ENCODE measurements around the gene ABCB9. TPM values are rescaled to one million over a fixed set of nuclear protein-coding genes. Genes with fewer than 3 reads are reported as not detected.
A peak's percentile ranks its signal among the peaks of the same experiment; 100 is the strongest.

Gene ABCB9
- total RNA-seq, 1 donor from 2014 or later: 11.6 TPM

GRCh38 chr12:122974274-122974891 lies 8.1 kb upstream of the ABCB9 start:
- peak; percentile 97 for DNase-seq (ENCODE audit: low read depth)
- H3K4me3 ChIP-seq (ENCODE audit: insufficient read depth, low read depth, low read length): peak overlapping the region; percentile 85

DNA sequence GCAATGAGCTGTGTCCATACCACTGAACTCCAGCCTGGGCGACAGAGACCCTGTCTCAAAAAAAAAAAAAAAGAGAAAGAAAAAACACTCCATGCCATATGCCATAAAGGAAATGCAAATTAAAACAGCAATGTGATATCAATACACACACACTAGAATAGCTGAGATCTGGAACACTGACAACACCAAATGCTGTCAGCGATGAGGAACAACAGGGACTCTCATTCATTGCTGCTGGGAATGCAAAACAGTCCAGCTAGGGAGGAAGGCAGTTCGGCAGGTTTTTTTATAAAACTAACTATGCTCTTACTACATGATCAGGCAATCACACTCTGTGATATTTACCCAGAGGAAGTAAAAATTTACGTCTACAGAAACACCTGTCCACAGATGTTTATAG lies 3.4 kb upstream of the ABCB9 start:
- no peaks in the 10 kb centered on the region for H3K27me3 ChIP-seq (ENCODE audit: insufficient read depth, low read length)
- no peak overlapping the region for H3K4me2 ChIP-seq (ENCODE audit: low read length)
- no peaks in the 10 kb centered on the region for H3K36me3 ChIP-seq (ENCODE audit: insufficient read depth, low read length)
- no peaks in the 10 kb centered on the region for H3K9me3 ChIP-seq (ENCODE audit: insufficient read depth, low read depth, low read length)
- Mint-ChIP-seq H3K9me3 (ENCODE audit: unreplicated experiment) (no peaks in the 10 kb centered on the region), H3K27ac (ENCODE audit: unreplicated experiment) (no peak overlapping the region), H3K36me3 (ENCODE audit: low read depth, unreplicated experiment) (no peaks in the 10 kb centered on the region), H3K4me3 (ENCODE audit: unreplicated experiment) (no peak overlapping the region), H3K4me1 (ENCODE audit: low read depth, unreplicated experiment) (no peaks in the 10 kb centered on the region), H3K27me3 (ENCODE audit: low read depth, unreplicated experiment) (no peaks in the 10 kb centered on the region)
- no peaks in the 10 kb centered on the region for H3K79me2 ChIP-seq (ENCODE audit: insufficient read depth, low read length)
- DNase-seq (ENCODE audit: low read depth) (no peak), FAIRE-seq (no peak)
- no peak overlapping the region for H3K4me3 ChIP-seq (ENCODE audit: insufficient read depth, low read depth, low read length)
- TF ChIP-seq EZH2 (IDR thresholded peaks at IDR 0.05; ENCODE audit: insufficient read depth, low read length) (no peak), CTCF (IDR thresholded peaks at IDR 0.05; ENCODE audit: insufficient read depth, low read depth, low read length) (no peak)
- H3K9ac ChIP-seq (ENCODE audit: low read length): no peak overlapping the region
- no peak overlapping the region for H3K27ac ChIP-seq (ENCODE audit: low read depth, low read length)
- peaks cover 4% of the 10 kb centered on the region for H4K20me1 ChIP-seq (ENCODE audit: insufficient read depth, low read length)
- H2AFZ ChIP-seq (ENCODE audit: low read depth, low read length): no peak overlapping the region
- peaks cover 16% of the 10 kb centered on the region for H3K4me1 ChIP-seq (ENCODE audit: insufficient read depth, low read length)

More at GRCh38 chr12:122974274-122974891, 8.1 kb upstream of the ABCB9 start:
- Mint-ChIP-seq H3K4me1 (ENCODE audit: low read depth, unreplicated experiment) (peaks cover 4% of the 10 kb centered on the region), H3K27me3 (ENCODE audit: low read depth, unreplicated experiment) (no peaks in the 10 kb centered on the region), H3K9me3 (ENCODE audit: unreplicated experiment) (no peaks in the 10 kb centered on the region), H3K36me3 (ENCODE audit: low read depth, unreplicated experiment) (no peaks in the 10 kb centered on the region), H3K27ac (ENCODE audit: unreplicated experiment) (peak overlapping the region; percentile 97), H3K4me3 (ENCODE audit: unreplicated experiment) (peak overlapping the region; percentile 97)
- Histone ChIP-seq H2AFZ (ENCODE audit: low read depth, low read length) (peak overlapping the region; percentile 89), H3K4me2 (ENCODE audit: low read length) (peak overlapping the region; percentile 97), H3K27ac (ENCODE audit: low read depth, low read length) (peak overlapping the region; percentile 96), H3K36me3 (ENCODE audit: insufficient read depth, low read length) (no peaks in the 10 kb centered on the region), H3K9me3 (ENCODE audit: insufficient read depth, low read depth, low read length) (no peaks in the 10 kb centered on the region), H4K20me1 (ENCODE audit: insufficient read depth, low read length) (no peaks in the 10 kb centered on the region), H3K79me2 (ENCODE audit: insufficient read depth, low read length) (peaks cover 43% of the 10 kb centered on the region), H3K9ac (ENCODE audit: low read length) (peak overlapping the region; percentile 96), H3K4me1 (ENCODE audit: insufficient read depth, low read length) (peaks cover 18% of the 10 kb centered on the region), H3K27me3 (ENCODE audit: insufficient read depth, low read length) (no peaks in the 10 kb centered on the region)
- no peak for TF ChIP-seq EZH2 (IDR thresholded peaks at IDR 0.05; ENCODE audit: insufficient read depth, low read length)
- no peak for TF ChIP-seq CTCF (IDR thresholded peaks at IDR 0.05; ENCODE audit: insufficient read depth, low read depth, low read length)
- no peak for FAIRE-seq

- Histone ChIP-seq H3K36me3 (ENCODE audit: insufficient read depth, low read length) (no peaks in the 10 kb centered on the region), H3K79me2 (ENCODE audit: insufficient read depth, low read length) (no peaks in the 10 kb centered on the region), H4K20me1 (ENCODE audit: insufficient read depth, low read length) (peaks cover 19% of the 10 kb centered on the region), H3K9ac (ENCODE audit: low read length) (no peak overlapping the region), H3K27ac (ENCODE audit: low read depth, low read length) (no peak overlapping the region), H3K4me2 (ENCODE audit: low read length) (no peak overlapping the region), H3K4me1 (ENCODE audit: insufficient read depth, low read length) (peaks cover 23% of the 10 kb centered on the region), H3K9me3 (ENCODE audit: insufficient read depth, low read depth, low read length) (no peaks in the 10 kb centered on the region), H2AFZ (ENCODE audit: low read depth, low read length) (no peak overlapping the region), H3K4me3 (ENCODE audit: insufficient read depth, low read depth, low read length) (no peak overlapping the region), H3K27me3 (ENCODE audit: insufficient read depth, low read length) (no peaks in the 10 kb centered on the region)
- no peaks in the 10 kb centered on the region for H3K27me3 Mint-ChIP-seq (ENCODE audit: low read depth, unreplicated experiment)
- H3K4me3 Mint-ChIP-seq (ENCODE audit: unreplicated experiment): no peak overlapping the region
- no peaks in the 10 kb centered on the region for H3K9me3 Mint-ChIP-seq (ENCODE audit: unreplicated experiment)
- TF ChIP-seq EZH2 (IDR thresholded peaks at IDR 0.05; ENCODE audit: insufficient read depth, low read length) (no peak), CTCF (IDR thresholded peaks at IDR 0.05; ENCODE audit: insufficient read depth, low read depth, low read length) (no peak)
- DNase-seq (ENCODE audit: low read depth) (no peak), FAIRE-seq (no peak)
- peaks cover 2% of the 10 kb centered on the region for H3K4me1 Mint-ChIP-seq (ENCODE audit: low read depth, unreplicated experiment)
- no peaks in the 10 kb centered on the region for H3K36me3 Mint-ChIP-seq (ENCODE audit: low read depth, unreplicated experiment)
- no peak overlapping the region for H3K27ac Mint-ChIP-seq (ENCODE audit: unreplicated experiment)
Observed at GRCh38 chr12:122968104-122968503, 1.8 kb upstream of the ABCB9 start.
